Activated naive CD4-positive, alpha-beta T cell (primary cell): ENCODE data around the gene MLC1.
A peak's percentile ranks its signal among the peaks of the same experiment; 100 is the strongest.

ENCODE experiments used
- DNase-seq, 4 experiments: peaks; one replicate each; lab custom pipeline; 2025; lab: John Stamatoyannopoulos, UW

The MLC1 gene

GRCh38 chr22:50016308-50016987, 68.8 kb downstream of the MLC1 start:
- DNase-seq = no peak

GRCh38 chr22:50015451-50016307, 69.5 kb downstream of the MLC1 start:
- DNase-seq = no peak

GRCh38 chr22:50014655-50015401, 70.4 kb downstream of the MLC1 start:
- no peak for DNase-seq

GRCh38 chr22:50014053-50014501, 71.1 kb downstream of the MLC1 start:
- DNase-seq = no peak

GRCh38 chr22:50012211-50013181, 72.7 kb downstream of the MLC1 start, which contains the start of gene IL17REL:
Gene IL17REL (minus strand): TSS chr22:50012765. CDS start chr22:50012646, 119 bp downstream.
- DNase-seq = no peak

GRCh38 chr22:50011447-50012210, 73.6 kb downstream of the MLC1 start:
- DNase-seq = no peak

- DNase-seq = peak in 1 of 4 experiments; percentile 33
These were observed 74.4 kb downstream of the MLC1 start for GRCh38 chr22:50010676-50011446.

- DNase-seq = no peak
These were observed 75.2 kb downstream of the MLC1 start for GRCh38 chr22:50009765-50010675.
